HFF-Myc (cell line): ENCODE data around the gene CASP4.

Experiments used
- DNase-seq: peaks from one replicate; pipeline ENCODE4 v3.0.0-alpha.2; 2011; ENCODE audit warnings: low read depth; ENCODE audit errors: extremely low read depth
- H3K4me3 ChIP-seq: replicated peaks from 2 replicates; pipeline ENCODE4 v1.5.1; 2011; ENCODE audit warnings: low read depth, mild to moderate bottlenecking, control low read depth, low read length
- TF ChIP-seq, protein P1 (sequence below): IDR thresholded peaks from 2 replicates; pipeline ENCODE4 v1.5.1; 2012; ENCODE audit warnings: mild to moderate bottlenecking, low read depth, low read length, control low read depth; ENCODE audit errors: missing control alignments

The CASP4 gene

DNA sequence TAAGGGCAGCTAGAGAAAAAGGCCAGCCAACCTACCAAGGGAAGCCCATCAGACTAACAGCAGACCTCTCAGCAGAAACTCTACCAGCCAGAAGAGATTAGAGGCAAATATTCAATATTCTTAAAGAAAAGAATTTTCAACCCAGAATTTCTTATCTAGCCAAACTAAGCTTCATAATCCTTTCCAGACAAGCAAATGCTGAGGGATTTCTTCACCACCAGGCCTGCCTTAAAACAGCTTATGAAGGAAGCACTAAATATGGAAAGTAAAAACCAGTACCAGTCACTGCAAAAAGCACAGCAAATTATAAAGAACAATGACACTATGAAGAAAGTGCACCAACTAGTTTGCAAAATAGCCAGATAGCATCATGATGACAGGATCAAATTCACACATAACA is 39.6 kb downstream of the CASP4 start:
- no peak overlapping the region for H3K4me3 ChIP-seq
- no peak for DNase-seq
- TF ChIP-seq, protein P1, sequence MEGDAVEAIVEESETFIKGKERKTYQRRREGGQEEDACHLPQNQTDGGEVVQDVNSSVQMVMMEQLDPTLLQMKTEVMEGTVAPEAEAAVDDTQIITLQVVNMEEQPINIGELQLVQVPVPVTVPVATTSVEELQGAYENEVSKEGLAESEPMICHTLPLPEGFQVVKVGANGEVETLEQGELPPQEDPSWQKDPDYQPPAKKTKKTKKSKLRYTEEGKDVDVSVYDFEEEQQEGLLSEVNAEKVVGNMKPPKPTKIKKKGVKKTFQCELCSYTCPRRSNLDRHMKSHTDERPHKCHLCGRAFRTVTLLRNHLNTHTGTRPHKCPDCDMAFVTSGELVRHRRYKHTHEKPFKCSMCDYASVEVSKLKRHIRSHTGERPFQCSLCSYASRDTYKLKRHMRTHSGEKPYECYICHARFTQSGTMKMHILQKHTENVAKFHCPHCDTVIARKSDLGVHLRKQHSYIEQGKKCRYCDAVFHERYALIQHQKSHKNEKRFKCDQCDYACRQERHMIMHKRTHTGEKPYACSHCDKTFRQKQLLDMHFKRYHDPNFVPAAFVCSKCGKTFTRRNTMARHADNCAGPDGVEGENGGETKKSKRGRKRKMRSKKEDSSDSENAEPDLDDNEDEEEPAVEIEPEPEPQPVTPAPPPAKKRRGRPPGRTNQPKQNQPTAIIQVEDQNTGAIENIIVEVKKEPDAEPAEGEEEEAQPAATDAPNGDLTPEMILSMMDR: no peak

DNA sequence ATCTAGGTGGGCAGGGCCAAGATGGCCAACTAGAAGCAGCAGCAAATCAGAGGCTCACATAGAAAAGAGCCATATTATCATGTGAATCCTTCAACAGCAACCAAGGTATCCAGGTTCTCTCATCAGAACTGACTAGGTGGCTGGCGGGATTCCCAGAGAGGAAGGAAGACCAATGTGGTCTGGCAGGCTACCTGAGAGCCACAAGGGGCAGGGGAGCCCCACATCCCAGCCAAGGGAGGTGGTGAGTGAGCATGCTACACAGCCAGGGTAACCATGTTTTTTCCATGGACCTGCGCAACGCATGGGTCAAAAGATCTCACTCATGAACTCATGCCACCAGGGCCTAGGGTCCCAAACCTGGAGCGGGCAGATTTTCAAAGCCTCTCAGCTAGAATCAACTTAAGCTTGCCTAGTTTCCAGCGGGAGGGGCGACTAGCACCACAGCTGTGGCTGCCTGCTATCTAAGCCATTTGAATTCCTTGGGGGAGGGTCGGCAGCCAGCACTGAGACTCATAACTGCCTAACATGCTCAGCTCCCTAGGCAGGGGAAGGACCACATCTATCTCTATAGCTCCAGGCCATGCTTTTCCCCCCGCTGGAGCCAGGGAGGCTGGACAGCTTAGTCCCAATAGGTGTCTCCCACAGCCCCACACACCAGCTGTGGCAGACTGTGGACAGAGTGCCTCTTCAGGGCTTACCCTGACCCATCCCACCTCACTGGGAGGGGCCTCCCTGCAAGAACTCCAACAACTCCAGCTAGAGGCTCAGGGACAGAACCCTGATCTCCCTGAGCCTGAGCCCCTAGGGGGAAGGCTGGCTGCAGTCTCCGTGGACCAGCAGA is 41.4 kb downstream of the CASP4 start:
- H3K4me3 ChIP-seq: no peak overlapping the region
- DNase-seq: no peak
- TF ChIP-seq, protein P1: no peak

DNA sequence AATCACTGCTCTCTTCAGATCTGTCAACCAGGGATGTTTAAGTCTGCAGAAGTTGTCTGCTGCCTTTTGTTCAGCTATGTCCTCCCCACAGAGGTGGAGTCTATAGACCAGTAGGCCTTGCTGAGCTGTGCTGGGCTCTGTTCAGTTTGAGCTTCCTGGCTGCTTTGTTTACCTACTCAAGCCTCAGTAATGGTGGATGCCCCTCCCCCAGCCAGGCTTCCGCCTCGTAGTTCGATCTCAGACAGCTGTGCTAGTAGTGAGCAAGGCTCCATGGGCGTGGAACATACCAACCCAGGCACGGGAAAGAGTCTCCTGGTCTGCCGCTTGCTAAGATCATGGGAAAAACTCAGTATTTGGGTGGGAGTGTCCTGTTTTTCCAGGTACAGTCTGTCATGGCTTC is 42.5 kb downstream of the CASP4 start:
- TF ChIP-seq, protein P1: no peak
- H3K4me3 ChIP-seq: no peak overlapping the region
- no peak for DNase-seq

DNA sequence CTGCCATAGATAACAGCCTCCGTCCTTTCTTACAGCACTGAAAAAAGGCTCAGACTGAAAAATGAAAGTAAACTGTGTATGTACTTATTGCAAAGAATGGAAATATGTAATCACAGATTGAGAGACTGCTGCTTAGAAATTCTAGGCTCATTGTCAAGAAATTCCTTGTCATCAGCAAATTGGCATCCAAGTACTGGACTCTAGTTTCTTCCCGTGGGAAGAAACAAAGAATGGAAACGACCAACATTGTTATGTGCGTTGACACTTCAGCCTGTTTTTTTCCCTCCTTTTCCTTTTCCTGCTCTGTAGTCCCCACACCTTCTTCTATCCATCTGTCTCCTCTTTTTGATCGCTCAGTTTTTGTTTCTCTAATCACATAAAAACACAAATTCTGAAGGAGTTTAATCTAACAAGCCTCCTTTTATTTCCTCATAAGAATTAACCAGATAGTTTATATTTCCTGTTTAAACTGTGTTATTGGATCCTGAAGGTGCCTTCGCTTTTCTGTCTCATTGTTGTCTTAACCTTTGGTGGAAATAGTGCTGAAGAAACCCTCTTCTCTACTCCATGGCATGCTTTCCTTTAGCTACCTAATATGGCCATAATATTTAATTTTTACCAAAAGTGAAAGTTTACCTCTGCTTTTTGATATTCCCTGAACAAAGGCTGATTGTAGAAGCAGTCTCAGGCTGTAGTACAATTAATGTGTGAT is 50.1 kb downstream of the CASP4 start:
- peak overlapping the region; percentile 24 for H3K4me3 ChIP-seq
- TF ChIP-seq, protein P1: no peak
- no peak for DNase-seq

DNA sequence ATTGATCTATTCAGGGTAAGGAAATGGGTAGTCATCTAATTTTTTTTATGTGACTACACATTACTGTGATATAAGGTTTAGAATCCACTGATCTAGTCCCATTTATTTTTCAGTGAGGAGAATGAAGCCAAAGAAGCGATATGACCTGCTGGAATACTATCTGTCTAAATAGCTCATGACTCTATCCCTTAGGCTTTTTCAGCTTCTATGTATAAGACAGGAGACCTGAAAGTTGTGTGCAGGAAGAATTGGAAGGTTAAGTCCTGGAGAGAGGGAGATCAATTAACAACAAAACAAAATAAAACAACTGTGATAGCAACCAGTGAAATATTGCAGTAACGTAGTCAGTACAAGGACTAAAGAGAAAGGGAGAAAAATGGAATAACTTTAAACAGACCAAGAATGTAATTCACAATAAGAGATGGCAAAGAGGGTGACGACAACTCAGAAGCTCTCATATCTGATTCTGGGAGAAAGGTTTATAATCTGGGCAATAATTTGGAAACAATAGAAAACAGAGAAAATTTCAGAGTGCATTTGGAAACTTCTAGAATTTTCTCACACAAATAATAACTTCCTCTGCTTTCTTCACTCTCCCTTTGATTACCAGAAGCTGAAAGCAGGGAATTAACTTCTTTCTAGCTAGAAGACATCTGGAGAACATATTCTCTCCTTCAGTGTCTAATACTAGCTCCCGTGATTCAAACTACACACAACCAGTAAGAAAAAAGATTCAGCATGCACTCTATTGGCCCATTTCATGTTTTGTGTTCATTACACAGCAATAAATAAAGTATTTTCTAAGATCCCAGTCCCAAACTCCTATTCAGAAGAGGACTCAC is 50.9 kb downstream of the CASP4 start:
- TF ChIP-seq, protein P1: no peak
- DNase-seq: no peak
- peak overlapping the region; percentile 24 for H3K4me3 ChIP-seq

DNA sequence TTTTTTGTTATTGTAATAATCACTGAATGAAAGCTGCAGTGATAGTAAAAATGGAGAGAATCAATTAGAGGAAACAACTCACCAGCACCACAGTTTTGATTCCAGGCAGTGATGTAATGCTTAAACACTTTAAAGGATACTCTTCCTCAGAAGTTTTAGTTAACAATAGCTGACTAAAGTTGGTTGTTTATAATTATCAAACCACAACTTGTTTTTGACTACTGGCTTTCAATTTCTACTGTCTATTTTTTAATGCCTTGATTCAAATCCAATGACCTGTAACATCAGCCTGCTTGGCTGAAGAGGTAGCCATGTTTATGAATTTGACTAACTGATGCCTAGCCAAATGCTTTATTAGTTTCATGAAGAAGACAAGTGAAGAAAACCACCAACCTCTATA is 51.9 kb downstream of the CASP4 start:
- TF ChIP-seq, protein P1: no peak
- DNase-seq: no peak
- no peak overlapping the region for H3K4me3 ChIP-seq
